K562 (cell line): Measurements from ENCODE around the gene UBASH3B. TPM values are rescaled to one million over a fixed set of nuclear protein-coding genes. Genes with fewer than 3 reads are reported as not detected.

Experiments
- ATAC-seq: fragments of 200-7000 bp; cut with Tn5 transposase; 3 replicates; pipeline ENCODE4 v1.9.1; 2020; ENCODE audit warnings: moderate library complexity
- BruUV-seq: library from RNA; stranded (reverse); fragments of 400-500 nt; replicated peaks from 2 replicates; lab custom pipeline; 2021; lab: Mats Ljungman, UMichigan
- CTCF ChIA-PET: fragments of 300-600 bp; formaldehyde crosslinking; extraction: SDS; loops from one replicate; lab custom pipeline; 2021; ENCODE audit warnings: low intra/inter-chr PET ratio; lab: Yijun Ruan, JAX
- POLR2A ChIA-PET: fragments of 300-600, 350-650 bp; sonication (Branson Sonifier 250); formaldehyde crosslinking; extraction: SDS; loops from one replicate; lab custom pipeline; 2021; ENCODE audit warnings: antibody characterized with exemption, inconsistent platforms; lab: Yijun Ruan, JAX
- DNase-seq, 4 experiments: peaks; one replicate each; pipeline versions ENCODE4 v3.0.0 to v3.0.0-alpha.2; 2011 to 2018; ENCODE audit warnings: low spot score in 3 of 4, mixed read lengths in 3 of 4; ENCODE audit errors: extremely low read depth in 1 of 4
- FAIRE-seq: peaks from 2 replicates; lab custom pipeline; 2011; peaks lifted over from hg19 to GRCh38; lab: Jason Lieb, UNC
- H2AFZ ChIP-seq: 2 replicates; pipeline ENCODE4 v1.6.0; 2011; ENCODE audit warnings: low read depth, low read length, control low read depth, inconsistent platforms
- H3K27ac ChIP-seq: fragments of 200-600 bp; 3 replicates; pipeline ENCODE4 v1.8.0; 2011; ENCODE audit warnings: low read depth, mild to moderate bottlenecking, control low read depth, inconsistent platforms, low read length, moderate library complexity, mixed read lengths; ENCODE audit errors: extremely low read depth
- H3K27me3 ChIP-seq, 2 experiments: fragments of 300-600 bp in 1 of 2; 2 replicates in 1 of 2; 3 replicates in 1 of 2; pipeline versions ENCODE4 v1.6.0 to v1.8.0; 2011; ENCODE audit warnings: inconsistent platforms in 2 of 2, low read length in 2 of 2, mild to moderate bottlenecking in 1 of 2, mixed read lengths in 1 of 2, moderate library complexity in 1 of 2; ENCODE audit not compliant: control insufficient read depth in 2 of 2, insufficient read depth in 2 of 2
- H3K36me3 ChIP-seq: fragments of 300-600 bp; 3 replicates; pipeline ENCODE4 v1.8.0; 2011; ENCODE audit warnings: mild to moderate bottlenecking, low read length, inconsistent platforms; ENCODE audit not compliant: control insufficient read depth, insufficient read depth
- H3K4me1 ChIP-seq, 2 experiments: fragments of 200-600 bp in 1 of 2; replicated peaks in 1 of 2; 2 replicates in 1 of 2; 3 replicates in 1 of 2; pipeline versions ENCODE4 v1.5.1 to v1.8.0; 2011; ENCODE audit warnings: inconsistent platforms in 2 of 2, low read length in 2 of 2, mild to moderate bottlenecking in 1 of 2, mixed read lengths in 1 of 2, moderate library complexity in 1 of 2; ENCODE audit not compliant: control insufficient read depth in 2 of 2, insufficient read depth in 2 of 2
- H3K4me2 ChIP-seq: 2 replicates; pipeline ENCODE4 v1.6.1; 2011; ENCODE audit warnings: low read length, control low read depth, inconsistent platforms, mixed read lengths; ENCODE audit not compliant: insufficient read depth
- H3K4me3 ChIP-seq: fragments of 200-600 bp; sonication (generic), shearing (Covaris generic); 2 replicates; pipeline ENCODE4 v1.5.1; 2016; ENCODE audit warnings: control low read depth, inconsistent platforms
- H3K79me2 ChIP-seq: fragments of 200-600 bp; 3 replicates; pipeline ENCODE4 v1.8.0; 2011; ENCODE audit warnings: low read length, inconsistent platforms; ENCODE audit not compliant: control insufficient read depth, insufficient read depth
- H3K9ac ChIP-seq, 2 experiments: 2 replicates each; pipeline versions ENCODE4 v1.6.0 to v1.6.1; 2011; ENCODE audit warnings: low read depth in 2 of 2, low read length in 2 of 2, control low read depth in 1 of 2, inconsistent platforms in 1 of 2, mild to moderate bottlenecking in 1 of 2, mixed read lengths in 1 of 2; ENCODE audit not compliant: insufficient read depth in 1 of 2
- H3K9me1 ChIP-seq: one replicate; pipeline ENCODE4 v1.6.0; 2011; ENCODE audit warnings: inconsistent platforms, mild to moderate bottlenecking, low read length, moderate library complexity; ENCODE audit not compliant: control insufficient read depth, insufficient read depth
- H3K9me3 ChIP-seq: replicated peaks from 2 replicates; pipeline ENCODE4 v1.5.1; 2011; ENCODE audit warnings: low read depth, low read length, inconsistent platforms; ENCODE audit not compliant: control insufficient read depth, insufficient read depth
- H4K20me1 ChIP-seq: replicated peaks from 2 replicates; pipeline ENCODE4 v1.6.1; 2011; ENCODE audit warnings: low read length, inconsistent platforms, mixed read lengths; ENCODE audit not compliant: control insufficient read depth, insufficient read depth
- CHD4 ChIP-seq: fragments of 200-600 bp; sonication (generic); IDR thresholded peaks from 3 replicates; pipeline ENCODE4 v1.6.1; 2012; ENCODE audit warnings: low read depth, mild to moderate bottlenecking, mixed read lengths, low read length, inconsistent platforms; ENCODE audit not compliant: insufficient read depth, insufficient replicate concordance, poor library complexity, severe bottlenecking
- DACH1 ChIP-seq: fragments of 450-650 bp; IDR thresholded peaks from 2 replicates; pipeline ENCODE4 v1.6.1; 2018; ENCODE audit not compliant: partially characterized antibody
- MECOM ChIP-seq: fragments of 250-450 bp; sonication (Bioruptor Pico); IDR thresholded peaks from 2 replicates; pipeline ENCODE4 v1.8.0; 2022; ENCODE audit warnings: inconsistent platforms
- MTA2 ChIP-seq: fragments of 450-650 bp; IDR thresholded peaks from 2 replicates; pipeline ENCODE4 v1.6.1; 2016; ENCODE audit warnings: low read depth
- NONO ChIP-seq, 2 experiments: fragments of 200-400 bp in 1 of 2; fragments of 450-650 bp in 1 of 2; formaldehyde crosslinking in 1 of 2; IDR thresholded peaks; 2 replicates each; pipeline ENCODE4 v1.6.1; 2017; ENCODE audit warnings: low read depth in 2 of 2, mild to moderate bottlenecking in 2 of 2, moderate library complexity in 2 of 2, low read length in 1 of 2
- SMARCE1 ChIP-seq: fragments of 450-650 bp; IDR thresholded peaks from 2 replicates; pipeline ENCODE4 v1.7.1; 2016; ENCODE audit warnings: mild to moderate bottlenecking
- ZFP36 ChIP-seq: fragments of 150-350 bp; IDR thresholded peaks from 2 replicates; pipeline ENCODE4 v1.6.1; 2018; ENCODE audit warnings: low read length, low read depth; ENCODE audit not compliant: partially characterized antibody
- ZNF263 ChIP-seq: sonication (generic); formaldehyde crosslinking; IDR thresholded peaks from 2 replicates; pipeline ENCODE4 v1.8.0; 2022; ENCODE audit warnings: mild to moderate bottlenecking, missing genetic modification reagents, borderline replicate concordance
- ZZZ3 ChIP-seq: fragments of 450-650 bp; IDR thresholded peaks from 2 replicates; pipeline ENCODE4 v1.6.1; 2016; ENCODE audit warnings: antibody characterized with exemption, mild to moderate bottlenecking, moderate library complexity
- WGBS: fragments of 100-300 bp; shearing (Covaris generic); methylation state at CpG from one replicate; pipeline ENCODE4 v1.1.6; 2016; ENCODE audit warnings: low coverage, mixed read lengths; ENCODE audit not compliant: insufficient coverage; ENCODE audit errors: missing lambda C conversion rate; 5-methylcytosine and 5-hydroxymethylcytosine counted together
- in situ Hi-C: fragments of 300-500 bp; cut with MboI; formaldehyde crosslinking; loops from 4 replicates; pipeline ENCODE4 v1.15.0; 2018; ENCODE audit warnings: inconsistent platforms, mixed read lengths
- intact Hi-C: fragments of 100-400 bp; cut with micrococcal nuclease; formaldehyde crosslinking; loops from 2 replicates; pipeline ENCODE4 v1.14.2; 2022
- polyA plus RNA-seq, 8 experiments: library from polyadenylated mRNA; depleted of rRNA in 4 of 8; stranded (reverse) in 5 of 8; unstranded in 3 of 8; fragments of >200 nt; fragmentation: Nextera tagmentation in 2 of 8; fragmentation: Illumina TruSeq in 1 of 8; extraction: Ambion mirVana in 2 of 8; extraction: Trizol in 1 of 8; gene quantifications; 2 replicates each; pipeline versions ENCODE4 v1.2.1 to v1.2.3, GENCODE V29; 2011 to 2014; ENCODE audit warnings: inconsistent platforms in 1 of 8, missing spikeins in 1 of 8
- total RNA-seq, 7 experiments: library from RNA; depleted of rRNA in 6 of 7; stranded (reverse); fragments of >200 nt in 6 of 7; fragmentation: Illumina TruSeq in 2 of 7; extraction: Trizol in 2 of 7; gene quantifications; 2 replicates each; pipeline versions ENCODE4 v1.2.1 to v1.2.3, GENCODE V29; 2011 to 2021; ENCODE audit warnings: low replicate concordance in 1 of 7
- TF ChIP-seq, protein P1 (sequence below): fragments of 200-800 bp; sonication (Bioruptor generic); IDR thresholded peaks from 2 replicates; pipeline ENCODE4 v1.6.1; 2016; ENCODE audit warnings: missing genetic modification characterization, missing compliant biosample characterization
- TF ChIP-seq, protein P2 (sequence below): fragments of 450-650 bp; formaldehyde crosslinking; IDR thresholded peaks from 2 replicates; pipeline ENCODE4 v1.4.0; 2022; ENCODE audit warnings: mild to moderate bottlenecking, moderate library complexity
- TF ChIP-seq, protein P3 (sequence below), 2 experiments: IDR thresholded peaks in 1 of 2; conservative IDR thresholded peaks in 1 of 2; 2 replicates each; pipeline ENCODE4 v1.6.1; 2016; ENCODE audit warnings: low read depth in 2 of 2, mild to moderate bottlenecking in 1 of 2, missing compliant biosample characterization in 1 of 2, missing genetic modification characterization in 1 of 2, moderate library complexity in 1 of 2

Gene UBASH3B
- total and polyA plus RNA-seq, 9 of the 15 experiments (the other 6 are each of a cell fraction or from before 2014, with no cell fraction given), result 0.01 to 0.31 (median 0.08) TPM; not detected in 2

DNA sequence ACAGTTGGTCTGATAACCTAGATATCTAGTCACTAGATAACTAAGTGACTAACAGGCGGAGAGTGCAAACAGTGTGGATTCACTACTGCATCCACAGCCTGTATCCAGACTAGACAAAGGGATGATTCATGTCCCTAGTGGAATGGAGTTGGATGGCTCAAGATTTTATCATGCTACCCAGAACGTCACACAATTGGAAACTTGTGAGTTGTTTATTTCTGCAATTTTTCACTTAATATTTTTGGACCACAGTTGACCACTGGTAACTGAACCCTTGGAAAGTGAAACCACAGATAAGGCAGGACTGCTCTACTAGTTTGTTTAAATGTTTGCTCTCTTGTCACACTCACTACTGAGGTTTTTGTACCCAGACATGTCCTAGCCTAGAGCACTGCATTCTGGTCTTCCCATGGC, 76.0 kb downstream of the UBASH3B start:
- H3K4me3 ChIP-seq, result no peak overlapping the region
- H3K4me1 ChIP-seq, result no peaks in the 10 kb centered on the region
- no peaks in the 10 kb centered on the region for H3K36me3 ChIP-seq
- FAIRE-seq (no peak), ATAC-seq (no peak), DNase-seq (no peak)
- no peaks in the 10 kb centered on the region for H3K9me1 ChIP-seq
- in situ Hi-C loops (no loop called here), intact Hi-C loops (no loop called here)
- H3K27ac ChIP-seq, result no peak overlapping the region
- no peak overlapping the region for H3K9ac ChIP-seq
- no peaks in the 10 kb centered on the region for H3K79me2 ChIP-seq
- CTCF ChIA-PET, result no interaction called here
- H2AFZ ChIP-seq, result no peak overlapping the region
- H3K9me3 ChIP-seq, result no peaks in the 10 kb centered on the region
- no peak overlapping the region for H3K4me2 ChIP-seq
- peaks cover 0 to 10% of the 10 kb centered on the region in 2 experiments; a peak in 1 of 5 replicates for H3K27me3 ChIP-seq
- WGBS, result 0% methylated on average over 2 of the region's 2 CpGs
- H4K20me1 ChIP-seq, result no peaks in the 10 kb centered on the region
- POLR2A ChIA-PET, result no interaction called here
- BruUV-seq, result no TSS peak
- TF ChIP-seq MECOM, result no peak
- TF ChIP-seq ZFP36, result no peak
- TF ChIP-seq, protein P1, sequence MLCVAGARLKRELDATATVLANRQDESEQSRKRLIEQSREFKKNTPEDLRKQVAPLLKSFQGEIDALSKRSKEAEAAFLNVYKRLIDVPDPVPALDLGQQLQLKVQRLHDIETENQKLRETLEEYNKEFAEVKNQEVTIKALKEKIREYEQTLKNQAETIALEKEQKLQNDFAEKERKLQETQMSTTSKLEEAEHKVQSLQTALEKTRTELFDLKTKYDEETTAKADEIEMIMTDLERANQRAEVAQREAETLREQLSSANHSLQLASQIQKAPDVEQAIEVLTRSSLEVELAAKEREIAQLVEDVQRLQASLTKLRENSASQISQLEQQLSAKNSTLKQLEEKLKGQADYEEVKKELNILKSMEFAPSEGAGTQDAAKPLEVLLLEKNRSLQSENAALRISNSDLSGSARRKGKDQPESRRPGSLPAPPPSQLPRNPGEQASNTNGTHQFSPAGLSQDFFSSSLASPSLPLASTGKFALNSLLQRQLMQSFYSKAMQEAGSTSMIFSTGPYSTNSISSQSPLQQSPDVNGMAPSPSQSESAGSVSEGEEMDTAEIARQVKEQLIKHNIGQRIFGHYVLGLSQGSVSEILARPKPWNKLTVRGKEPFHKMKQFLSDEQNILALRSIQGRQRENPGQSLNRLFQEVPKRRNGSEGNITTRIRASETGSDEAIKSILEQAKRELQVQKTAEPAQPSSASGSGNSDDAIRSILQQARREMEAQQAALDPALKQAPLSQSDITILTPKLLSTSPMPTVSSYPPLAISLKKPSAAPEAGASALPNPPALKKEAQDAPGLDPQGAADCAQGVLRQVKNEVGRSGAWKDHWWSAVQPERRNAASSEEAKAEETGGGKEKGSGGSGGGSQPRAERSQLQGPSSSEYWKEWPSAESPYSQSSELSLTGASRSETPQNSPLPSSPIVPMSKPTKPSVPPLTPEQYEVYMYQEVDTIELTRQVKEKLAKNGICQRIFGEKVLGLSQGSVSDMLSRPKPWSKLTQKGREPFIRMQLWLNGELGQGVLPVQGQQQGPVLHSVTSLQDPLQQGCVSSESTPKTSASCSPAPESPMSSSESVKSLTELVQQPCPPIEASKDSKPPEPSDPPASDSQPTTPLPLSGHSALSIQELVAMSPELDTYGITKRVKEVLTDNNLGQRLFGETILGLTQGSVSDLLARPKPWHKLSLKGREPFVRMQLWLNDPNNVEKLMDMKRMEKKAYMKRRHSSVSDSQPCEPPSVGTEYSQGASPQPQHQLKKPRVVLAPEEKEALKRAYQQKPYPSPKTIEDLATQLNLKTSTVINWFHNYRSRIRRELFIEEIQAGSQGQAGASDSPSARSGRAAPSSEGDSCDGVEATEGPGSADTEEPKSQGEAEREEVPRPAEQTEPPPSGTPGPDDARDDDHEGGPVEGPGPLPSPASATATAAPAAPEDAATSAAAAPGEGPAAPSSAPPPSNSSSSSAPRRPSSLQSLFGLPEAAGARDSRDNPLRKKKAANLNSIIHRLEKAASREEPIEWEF (CRISPR knock-in tag), result no peak
- no peak for TF ChIP-seq SMARCE1
- no peak for TF ChIP-seq ZZZ3
- no peak for TF ChIP-seq ZNF263 (CRISPR knock-in tag)
- TF ChIP-seq, protein P2, sequence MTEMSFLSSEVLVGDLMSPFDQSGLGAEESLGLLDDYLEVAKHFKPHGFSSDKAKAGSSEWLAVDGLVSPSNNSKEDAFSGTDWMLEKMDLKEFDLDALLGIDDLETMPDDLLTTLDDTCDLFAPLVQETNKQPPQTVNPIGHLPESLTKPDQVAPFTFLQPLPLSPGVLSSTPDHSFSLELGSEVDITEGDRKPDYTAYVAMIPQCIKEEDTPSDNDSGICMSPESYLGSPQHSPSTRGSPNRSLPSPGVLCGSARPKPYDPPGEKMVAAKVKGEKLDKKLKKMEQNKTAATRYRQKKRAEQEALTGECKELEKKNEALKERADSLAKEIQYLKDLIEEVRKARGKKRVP (CRISPR knock-in tag), result no peak
- TF ChIP-seq MTA2, result no peak
- no peak for TF ChIP-seq DACH1
- TF ChIP-seq NONO (IDR thresholded peaks at IDR 0.05; ENCODE audit: low read depth in 2 of 2, low read length in 1 of 2), result no peak
- TF ChIP-seq, protein P3, sequence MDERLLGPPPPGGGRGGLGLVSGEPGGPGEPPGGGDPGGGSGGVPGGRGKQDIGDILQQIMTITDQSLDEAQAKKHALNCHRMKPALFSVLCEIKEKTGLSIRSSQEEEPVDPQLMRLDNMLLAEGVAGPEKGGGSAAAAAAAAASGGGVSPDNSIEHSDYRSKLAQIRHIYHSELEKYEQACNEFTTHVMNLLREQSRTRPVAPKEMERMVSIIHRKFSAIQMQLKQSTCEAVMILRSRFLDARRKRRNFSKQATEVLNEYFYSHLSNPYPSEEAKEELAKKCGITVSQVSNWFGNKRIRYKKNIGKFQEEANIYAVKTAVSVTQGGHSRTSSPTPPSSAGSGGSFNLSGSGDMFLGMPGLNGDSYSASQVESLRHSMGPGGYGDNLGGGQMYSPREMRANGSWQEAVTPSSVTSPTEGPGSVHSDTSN (CRISPR knock-in tag; IDR thresholded peaks at IDR 0.05; ENCODE audit: low read depth), result no peak
- TF ChIP-seq, protein P3 (tag; conservative IDR thresholded peaks at IDR 0.05; ENCODE audit: low read depth), result no peak
- TF ChIP-seq CHD4, result no peak
